HFF-Myc (cell line): Measurements from ENCODE around the gene TMOD1.
"Not testable (repeated sequence)": the region's sequence is repeated elsewhere in the genome, so short reads cannot be mapped to it uniquely, and the experiment has no call there.

Experiments
- DNase-seq: peaks from one replicate; pipeline ENCODE4 v3.0.0-alpha.2; 2011; ENCODE audit warnings: low read depth; ENCODE audit errors: extremely low read depth
- H3K4me3 ChIP-seq: replicated peaks from 2 replicates; pipeline ENCODE4 v1.5.1; 2011; ENCODE audit warnings: low read depth, mild to moderate bottlenecking, control low read depth, low read length
- TF ChIP-seq, protein P1 (sequence below): IDR thresholded peaks from 2 replicates; pipeline ENCODE4 v1.5.1; 2012; ENCODE audit warnings: mild to moderate bottlenecking, low read depth, low read length, control low read depth; ENCODE audit errors: missing control alignments

TMOD1 gene

DNA sequence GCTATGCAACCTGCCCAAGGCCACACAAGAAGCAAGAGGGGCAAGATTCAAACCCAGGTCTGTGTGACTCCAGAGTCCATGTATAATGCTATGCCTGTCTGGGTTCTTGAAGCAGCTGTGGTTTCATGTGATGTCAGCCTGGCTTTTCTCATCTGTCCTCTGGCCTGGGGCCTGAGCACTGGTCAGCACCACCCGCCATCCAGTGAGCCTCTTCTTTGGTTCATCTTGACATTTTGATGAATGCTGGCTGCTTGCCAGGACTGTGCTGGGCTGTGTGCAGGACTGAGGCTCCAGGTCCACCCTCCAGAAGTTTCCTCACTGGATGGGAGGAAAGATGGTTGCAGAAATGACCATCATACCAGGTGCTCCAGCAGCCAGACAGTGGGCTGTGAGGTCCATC, 70.2 kb downstream of the TMOD1 start:
- H3K4me3 ChIP-seq = no peak overlapping the region
- no peak for DNase-seq
- TF ChIP-seq, protein P1, sequence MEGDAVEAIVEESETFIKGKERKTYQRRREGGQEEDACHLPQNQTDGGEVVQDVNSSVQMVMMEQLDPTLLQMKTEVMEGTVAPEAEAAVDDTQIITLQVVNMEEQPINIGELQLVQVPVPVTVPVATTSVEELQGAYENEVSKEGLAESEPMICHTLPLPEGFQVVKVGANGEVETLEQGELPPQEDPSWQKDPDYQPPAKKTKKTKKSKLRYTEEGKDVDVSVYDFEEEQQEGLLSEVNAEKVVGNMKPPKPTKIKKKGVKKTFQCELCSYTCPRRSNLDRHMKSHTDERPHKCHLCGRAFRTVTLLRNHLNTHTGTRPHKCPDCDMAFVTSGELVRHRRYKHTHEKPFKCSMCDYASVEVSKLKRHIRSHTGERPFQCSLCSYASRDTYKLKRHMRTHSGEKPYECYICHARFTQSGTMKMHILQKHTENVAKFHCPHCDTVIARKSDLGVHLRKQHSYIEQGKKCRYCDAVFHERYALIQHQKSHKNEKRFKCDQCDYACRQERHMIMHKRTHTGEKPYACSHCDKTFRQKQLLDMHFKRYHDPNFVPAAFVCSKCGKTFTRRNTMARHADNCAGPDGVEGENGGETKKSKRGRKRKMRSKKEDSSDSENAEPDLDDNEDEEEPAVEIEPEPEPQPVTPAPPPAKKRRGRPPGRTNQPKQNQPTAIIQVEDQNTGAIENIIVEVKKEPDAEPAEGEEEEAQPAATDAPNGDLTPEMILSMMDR = no peak

DNA sequence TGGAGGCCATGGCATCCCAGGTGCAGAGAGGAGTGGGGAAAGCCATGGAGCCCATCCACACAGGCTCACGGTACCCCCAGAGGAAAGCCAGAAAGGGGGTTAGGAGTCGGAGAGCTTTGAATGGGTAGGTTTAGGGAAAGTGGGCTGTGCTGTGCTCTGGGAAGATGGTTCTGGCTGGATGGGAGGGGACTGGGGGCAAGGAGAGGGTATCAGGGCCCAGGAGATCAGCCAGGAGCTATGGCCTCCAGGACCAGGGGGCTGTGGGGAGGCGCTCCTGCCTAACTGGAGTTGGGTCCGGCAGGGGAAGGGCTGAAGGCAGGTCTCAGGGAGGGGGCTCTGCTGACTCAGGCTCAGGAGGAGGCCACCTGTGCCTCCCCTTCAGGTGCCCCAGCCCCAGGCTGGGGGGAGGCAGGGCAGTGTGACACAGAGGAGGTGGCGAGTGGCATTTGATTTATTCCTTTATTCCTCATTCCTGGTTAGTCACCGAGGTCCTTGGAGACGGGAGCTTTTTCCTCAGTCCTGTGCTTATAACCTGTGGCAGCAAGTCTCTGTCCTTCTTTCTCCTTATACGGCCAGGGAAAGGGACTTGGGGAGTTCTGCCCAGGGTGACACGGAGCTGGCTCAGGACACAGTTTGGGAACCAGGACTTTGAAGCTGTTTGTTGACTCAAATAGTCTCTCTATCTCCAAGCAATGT, 70.9 kb downstream of the TMOD1 start:
- TF ChIP-seq, protein P1 = no peak
- no peak overlapping the region for H3K4me3 ChIP-seq
- DNase-seq = no peak

DNA sequence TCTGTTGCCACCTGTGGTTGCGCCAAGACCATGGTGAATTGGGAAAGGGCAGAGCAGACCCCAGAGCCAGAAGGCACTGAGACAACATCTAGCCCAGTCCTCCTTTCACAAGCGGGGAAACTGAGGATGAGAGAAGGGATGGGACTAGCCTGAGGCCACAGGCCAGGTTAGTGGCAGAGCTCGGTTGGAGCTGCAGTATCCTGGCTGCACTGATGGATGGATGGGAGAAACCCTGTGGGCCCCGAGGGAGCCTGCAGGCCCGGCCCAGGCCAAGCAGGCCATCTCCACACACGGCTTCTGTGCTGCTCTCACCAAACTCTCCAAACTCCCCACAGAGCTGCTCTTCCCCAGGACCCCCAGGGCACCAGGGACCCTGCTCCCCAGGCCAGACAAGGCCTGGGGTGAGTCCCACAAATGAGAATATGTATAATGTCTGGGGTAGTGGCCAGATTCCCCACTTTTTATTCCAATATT, 71.5 kb downstream of the TMOD1 start:
- no peak overlapping the region for H3K4me3 ChIP-seq
- TF ChIP-seq, protein P1 = no peak
- no peak for DNase-seq

DNA sequence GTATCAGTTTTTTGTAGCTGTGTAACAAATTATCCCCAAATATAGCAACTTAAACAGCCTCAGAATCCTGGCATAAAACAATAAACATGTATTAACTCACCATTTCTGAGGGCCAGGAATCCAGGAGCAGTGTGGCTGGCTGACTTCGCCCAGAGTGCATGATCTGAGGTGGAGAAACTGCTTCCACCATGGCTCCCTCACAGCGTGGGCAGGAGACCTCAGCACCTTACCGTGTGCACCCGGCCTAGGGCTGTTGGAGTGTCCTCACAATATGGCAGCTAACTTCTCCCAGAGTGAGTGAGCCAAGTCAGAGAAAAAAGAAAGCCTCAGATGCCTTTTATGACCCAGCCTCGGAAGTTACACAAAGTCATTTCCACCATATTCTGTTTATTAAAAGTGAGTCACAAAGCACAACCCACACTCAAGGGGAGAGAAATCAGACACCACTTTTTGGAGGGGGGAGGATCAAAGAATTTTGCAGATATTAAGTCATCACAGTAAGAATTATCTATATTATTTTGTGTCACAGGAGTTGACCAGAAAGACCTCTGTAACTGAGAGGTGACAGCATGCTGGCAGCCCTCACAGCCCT, 72.1 kb downstream of the TMOD1 start:
- no peak for DNase-seq
- TF ChIP-seq, protein P1 = no peak
- H3K4me3 ChIP-seq = no peak overlapping the region

DNA sequence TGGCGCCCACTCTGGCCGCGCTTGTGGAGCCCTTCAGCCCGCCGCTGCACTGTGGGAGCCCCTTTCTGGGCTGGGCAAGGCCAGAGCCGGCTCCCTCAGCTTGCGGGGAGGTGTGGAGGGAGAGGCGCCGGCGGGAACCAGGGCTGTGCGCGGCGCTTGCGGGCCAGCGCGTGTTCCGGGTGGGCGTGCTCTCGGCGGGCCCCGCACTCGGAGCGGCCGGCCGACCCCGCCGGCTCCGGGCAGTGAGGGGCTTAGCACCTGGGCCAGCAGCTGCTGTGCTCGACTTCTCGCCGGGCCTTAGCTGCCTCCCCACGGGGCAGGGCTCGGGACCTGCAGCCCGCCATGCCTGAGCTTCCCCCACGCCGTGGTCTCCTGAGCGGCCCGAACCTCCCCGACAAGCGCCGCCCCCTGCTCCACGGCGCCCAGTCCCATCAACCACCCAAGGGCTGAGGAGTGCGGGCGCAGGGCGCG, 72.7 kb downstream of the TMOD1 start:
- not testable (repeated sequence) for DNase-seq, H3K4me3 ChIP-seq

DNA sequence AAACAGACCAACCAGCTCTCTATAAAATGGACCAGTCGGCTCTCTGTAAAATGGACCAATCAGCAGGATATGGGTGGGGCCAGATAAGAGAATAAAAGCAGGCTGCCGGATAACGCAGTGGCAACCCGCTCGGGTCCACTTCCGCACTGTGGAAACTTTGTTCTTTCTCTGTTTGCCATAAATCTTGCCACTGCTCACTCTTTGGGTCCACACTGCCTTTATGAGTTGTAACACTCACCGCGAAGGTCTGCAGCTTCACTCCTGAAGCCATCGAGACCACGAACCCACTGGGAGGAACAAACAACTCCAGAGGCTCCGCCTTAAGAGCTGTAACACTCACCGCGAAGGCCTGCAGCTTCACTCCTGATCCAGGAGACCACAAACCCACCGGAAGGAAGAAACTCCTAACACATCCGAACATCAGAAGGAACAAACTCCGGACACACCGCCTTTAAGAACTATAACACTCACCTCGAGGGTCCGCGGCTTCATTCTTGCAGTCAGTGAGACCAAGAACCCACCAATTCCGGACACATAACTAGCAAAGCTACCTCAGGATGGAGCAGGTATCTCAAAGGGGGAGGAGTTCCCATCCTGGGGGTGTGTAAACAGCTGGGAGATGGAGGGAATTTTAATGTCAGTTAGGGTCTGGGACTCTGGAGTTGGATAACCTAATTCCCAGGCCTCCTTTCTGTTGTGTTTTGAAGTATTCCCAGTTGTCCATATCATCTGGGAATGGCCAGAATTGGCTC, 73.6 kb downstream of the TMOD1 start:
- not testable (repeated sequence) for DNase-seq, H3K4me3 ChIP-seq

DNA sequence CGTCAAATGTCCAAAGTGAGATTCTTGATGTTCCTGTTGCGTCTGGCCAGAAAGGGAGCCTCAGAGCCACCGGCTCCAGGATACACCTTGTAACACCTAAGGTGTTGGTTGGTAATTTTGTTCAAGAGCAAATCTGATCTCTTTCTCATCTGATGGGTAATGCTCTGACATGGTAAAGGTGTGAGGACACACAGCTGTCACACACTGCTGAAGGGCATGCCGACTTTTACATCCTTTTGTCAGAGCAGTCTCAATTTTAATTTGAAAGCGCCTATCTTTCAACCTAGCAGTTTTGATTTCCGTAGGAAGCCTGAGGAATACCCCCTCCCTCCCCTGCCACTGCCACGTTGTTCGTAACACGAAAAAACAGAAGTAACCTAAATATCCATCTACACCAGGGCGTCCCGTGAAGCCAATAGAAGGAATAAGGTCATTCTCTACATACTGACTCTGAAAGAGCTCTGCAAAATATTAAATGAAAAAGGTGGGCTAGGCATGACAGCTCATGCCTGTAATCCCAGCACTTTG, 74.3 kb downstream of the TMOD1 start:
- H3K4me3 ChIP-seq = no peak overlapping the region
- TF ChIP-seq, protein P1 = no peak
- DNase-seq = no peak
